Endometrium (tissue), 2 donors: Measurements from ENCODE around the gene INSRR.

Experiments used
- FAIRE-seq: peaks from 2 replicates; lab custom pipeline; 2012; peaks lifted over from hg19 to GRCh38; lab: Jason Lieb, UNC
- donor health status: control.
- donor health status: control.

Gene INSRR

DNA sequence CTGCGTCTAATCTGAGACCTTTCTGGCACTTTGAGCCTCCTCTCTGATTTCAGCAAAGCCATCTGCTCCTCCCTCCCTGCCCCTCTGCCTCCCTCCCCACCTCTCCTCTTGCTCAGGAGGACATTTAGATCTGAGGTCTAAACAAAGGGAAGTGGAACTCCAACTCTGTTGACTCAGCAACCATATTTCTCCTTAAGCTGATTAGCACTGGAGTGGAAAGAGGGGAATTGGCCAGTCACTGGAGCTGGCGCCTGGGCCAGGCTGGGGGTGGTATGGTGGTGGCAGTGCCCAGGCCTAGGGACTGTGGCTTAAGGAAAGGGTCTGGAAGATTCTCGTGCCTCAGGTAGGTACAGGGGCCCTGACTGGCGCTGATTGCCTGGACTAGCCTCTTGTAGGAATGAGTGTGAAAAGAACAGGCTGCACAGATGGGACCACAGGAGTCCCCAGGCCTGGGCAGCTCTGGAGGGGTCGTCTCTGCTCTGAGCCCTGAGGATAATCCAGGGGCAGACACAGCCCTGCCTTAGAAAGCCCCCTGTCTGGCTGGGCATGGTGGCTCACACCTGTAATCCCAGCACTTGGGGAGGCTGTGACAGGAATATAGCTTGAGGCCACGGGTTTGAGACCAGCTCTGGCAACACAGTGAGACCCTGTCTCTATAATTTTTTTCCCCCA lies 54.2 kb downstream of the INSRR start:
- no peak for FAIRE-seq

DNA sequence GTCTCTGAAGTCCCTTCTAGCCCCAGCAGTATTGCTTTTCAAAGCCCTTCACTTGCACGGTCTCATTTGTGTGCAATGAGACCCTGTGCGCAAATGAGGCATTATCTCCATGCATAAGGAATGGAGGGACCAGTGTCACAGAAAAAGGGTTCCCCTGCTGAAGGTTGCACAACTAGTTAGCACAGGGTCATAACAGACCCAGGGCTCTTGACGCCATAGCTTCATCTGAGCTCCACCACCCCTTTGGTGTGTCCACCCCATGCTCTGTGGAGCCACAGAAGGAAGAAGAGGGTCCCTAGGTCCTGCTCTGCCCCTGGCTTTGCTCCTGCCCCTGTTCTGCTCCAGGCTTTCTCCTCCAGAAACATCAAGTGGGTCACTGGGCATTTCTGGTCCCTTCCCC lies 54.9 kb downstream of the INSRR start:
- FAIRE-seq, result no peak

DNA sequence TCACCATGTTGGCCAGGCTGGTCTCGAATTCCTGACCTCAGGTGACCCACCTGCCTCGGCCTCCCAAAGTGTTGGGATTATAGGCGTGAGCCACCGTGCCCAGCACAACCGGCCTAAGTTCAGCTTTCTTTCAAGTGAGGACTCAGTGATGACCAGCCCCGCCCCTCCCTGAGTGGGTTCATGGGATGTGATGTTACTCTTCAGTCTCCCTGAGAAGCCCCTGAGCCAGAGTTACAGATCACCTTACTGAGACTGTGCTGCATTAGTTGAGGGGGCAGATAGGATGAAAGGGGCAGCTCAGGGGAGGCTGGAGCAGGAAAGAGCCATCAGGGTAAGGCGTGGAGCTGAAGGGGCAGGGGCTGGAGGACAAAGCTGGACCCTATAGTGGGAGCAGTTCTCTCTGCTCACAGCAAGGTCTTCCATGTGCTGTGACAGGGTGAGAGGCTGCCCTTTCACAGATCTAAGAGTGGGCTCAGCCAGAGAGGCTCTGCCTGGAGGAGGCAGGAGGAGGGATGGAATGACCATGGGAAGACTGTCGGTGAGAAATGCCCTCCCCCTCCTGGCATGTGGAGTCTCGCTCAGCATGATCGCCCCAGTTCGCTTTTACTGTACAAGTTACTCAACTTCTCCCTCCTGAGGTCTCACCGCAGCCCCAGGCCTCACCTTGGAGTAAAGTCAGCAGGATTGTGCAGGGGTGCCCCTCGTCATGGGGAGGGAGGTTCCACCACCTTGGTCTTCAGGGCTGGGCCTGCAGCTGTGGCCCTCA lies 55.6 kb downstream of the INSRR start:
- no peak for FAIRE-seq

- FAIRE-seq, result no peak
Observed at GRCh38 chr1:156802421-156802935, 56.4 kb downstream of the INSRR start.

- FAIRE-seq, result no peak
Observed at GRCh38 chr1:156801409-156802121, 57.4 kb downstream of the INSRR start.

GRCh38 chr1:156797212-156797871 lies 61.6 kb downstream of the INSRR start:
- FAIRE-seq, result no peak

- no peak for FAIRE-seq
Observed at GRCh38 chr1:156796340-156797097, 62.4 kb downstream of the INSRR start.

DNA sequence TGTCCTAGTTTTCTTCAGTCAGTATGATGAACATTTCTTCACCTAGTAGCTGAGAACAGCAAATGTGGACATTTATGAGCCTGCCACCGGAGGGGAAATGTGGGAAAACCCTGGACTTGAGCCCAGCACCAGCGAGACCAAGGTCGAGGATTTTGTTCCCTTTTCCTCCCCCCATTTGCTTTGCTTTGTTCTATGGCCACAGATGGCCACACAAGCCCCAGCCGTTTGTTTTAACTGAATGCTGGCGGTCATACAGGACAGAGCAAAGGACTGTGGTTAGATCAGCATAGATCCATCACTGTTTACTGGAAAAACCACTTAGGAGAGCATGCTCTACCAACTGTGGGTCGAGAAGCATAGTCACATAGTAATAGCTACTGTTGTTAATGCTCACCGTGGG lies 63.1 kb downstream of the INSRR start:
- FAIRE-seq, result no peak

DNA sequence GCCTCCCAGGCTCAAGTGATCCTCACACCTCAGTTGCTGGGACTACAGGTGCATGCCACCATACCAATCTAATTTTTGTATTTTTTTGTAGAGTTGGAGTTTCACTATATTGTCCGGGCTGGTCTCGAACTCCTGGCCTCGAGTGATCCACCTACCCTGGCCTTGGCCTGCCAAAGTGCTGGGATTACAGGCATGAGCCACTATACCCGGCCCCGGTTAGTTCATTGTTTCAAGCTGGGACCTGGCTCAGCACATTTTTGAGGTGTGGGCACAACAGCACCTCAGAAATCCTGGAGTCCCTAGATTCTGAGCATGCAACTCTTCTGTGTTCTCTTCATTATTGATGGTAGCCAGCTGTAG lies 63.6 kb downstream of the INSRR start:
- no peak for FAIRE-seq

DNA sequence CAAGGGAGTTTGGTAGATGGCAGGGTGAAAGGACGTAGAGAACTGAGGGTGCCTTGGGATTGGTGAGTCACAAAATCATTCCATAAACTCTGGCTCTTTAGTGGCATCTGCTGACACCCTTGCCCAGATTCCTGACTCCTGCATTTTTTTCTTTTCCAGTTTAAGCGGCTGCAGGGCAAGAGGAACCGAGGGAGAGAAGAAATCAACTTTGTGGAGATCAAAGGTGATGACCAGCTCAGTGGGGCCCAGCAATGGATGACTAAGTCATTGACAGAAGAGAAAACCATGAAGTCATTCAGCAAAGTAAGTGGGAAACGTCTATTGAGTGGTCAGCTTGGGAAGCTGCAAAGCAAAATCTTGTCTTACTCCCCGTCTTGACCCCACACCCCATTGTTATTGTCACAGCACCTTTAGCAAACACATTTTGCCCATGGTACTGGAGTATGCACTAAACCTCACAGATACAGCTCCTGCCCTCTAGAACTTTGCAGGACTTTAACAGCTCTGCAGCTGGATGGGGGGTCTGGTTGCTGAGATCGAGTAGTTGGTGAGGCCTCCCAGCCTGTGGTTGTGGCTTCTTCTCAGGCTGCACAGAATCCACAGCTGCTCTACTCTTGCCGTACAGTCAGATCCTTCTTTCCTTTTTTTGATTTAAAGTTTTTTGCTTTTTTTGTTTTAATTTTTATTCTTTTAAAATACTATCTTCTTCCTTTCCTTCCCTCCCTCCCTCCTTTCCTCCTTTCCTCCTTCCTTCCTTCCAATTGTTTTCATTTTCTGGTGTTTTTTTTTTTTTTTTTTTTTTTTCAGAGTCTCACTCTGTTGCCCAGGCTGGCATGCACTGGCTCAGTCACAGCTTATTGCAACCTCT lies 64.2 kb downstream of the INSRR start:
- FAIRE-seq, result no peak
